ENCODE measurements around the gene INPP5A. TPM values are rescaled to one million over a fixed set of nuclear protein-coding genes. Genes with fewer than 3 reads are reported as not detected.
"Not testable (repeated sequence)": the region's sequence is repeated elsewhere in the genome, so short reads cannot be mapped to it uniquely, and the experiment has no call there.

The INPP5A gene
- total RNA-seq, 3 donors from 2014 or later: 5.8 to 8.8 (median 6.9) TPM

GRCh38 chr10:132698761-132699391, 161.3 kb downstream of the INPP5A start:
- Mint-ChIP-seq H3K4me1 (ENCODE audit: low read depth) (no peaks in the 10 kb centered on the region), H3K27me3 (ENCODE audit: low read depth) (no peaks in the 10 kb centered on the region), H3K9me3 (peaks cover 13% of the 10 kb centered on the region), H3K4me3 (no peak overlapping the region), H3K36me3 (ENCODE audit: insufficient read depth) (peaks cover 17% of the 10 kb centered on the region)
- no peak for DNase-seq
- ATAC-seq: no peak

GRCh38 chr10:132699411-132700155, 162.0 kb downstream of the INPP5A start:
- DNase-seq: no peak
- Mint-ChIP-seq H3K4me3 (no peak overlapping the region), H3K27me3 (ENCODE audit: low read depth) (no peaks in the 10 kb centered on the region), H3K4me1 (ENCODE audit: low read depth) (no peaks in the 10 kb centered on the region), H3K36me3 (ENCODE audit: insufficient read depth) (peaks cover 18% of the 10 kb centered on the region), H3K9me3 (peaks cover 6% of the 10 kb centered on the region)
- no peak for ATAC-seq

GRCh38 chr10:132700156-132701098, 162.8 kb downstream of the INPP5A start:
- ATAC-seq (no peak), DNase-seq (no peak)
- Mint-ChIP-seq H3K9me3 (peaks cover 2% of the 10 kb centered on the region), H3K4me3 (no peak overlapping the region), H3K4me1 (ENCODE audit: low read depth) (no peaks in the 10 kb centered on the region), H3K36me3 (ENCODE audit: insufficient read depth) (peaks cover 21% of the 10 kb centered on the region), H3K27me3 (ENCODE audit: low read depth) (no peaks in the 10 kb centered on the region)

GRCh38 chr10:132701099-132701845, 163.7 kb downstream of the INPP5A start:
- ATAC-seq (no peak), DNase-seq (no peak)
- Mint-ChIP-seq H3K27me3 (ENCODE audit: low read depth) (no peaks in the 10 kb centered on the region), H3K9me3 (peaks cover 10% of the 10 kb centered on the region), H3K36me3 (ENCODE audit: insufficient read depth) (peaks cover 29% of the 10 kb centered on the region), H3K4me3 (no peak overlapping the region), H3K4me1 (ENCODE audit: low read depth) (no peaks in the 10 kb centered on the region)

GRCh38 chr10:132701846-132702190, 164.2 kb downstream of the INPP5A start:
- Mint-ChIP-seq H3K27me3 (ENCODE audit: low read depth) (no peaks in the 10 kb centered on the region), H3K9me3 (peaks cover 12% of the 10 kb centered on the region), H3K4me3 (no peak overlapping the region), H3K36me3 (ENCODE audit: insufficient read depth) (peaks cover 35% of the 10 kb centered on the region), H3K4me1 (ENCODE audit: low read depth) (no peaks in the 10 kb centered on the region)
- ATAC-seq: no peak
- no peak for DNase-seq

- peaks cover 39% of the 10 kb centered on the region for H3K36me3 Mint-ChIP-seq (ENCODE audit: insufficient read depth)
- DNase-seq (no peak), ATAC-seq (no peak)
- H3K9me3 Mint-ChIP-seq: peaks cover 12% of the 10 kb centered on the region
- H3K4me1 Mint-ChIP-seq (ENCODE audit: low read depth): no peaks in the 10 kb centered on the region
- no peak overlapping the region for H3K4me3 Mint-ChIP-seq
- H3K27me3 Mint-ChIP-seq (ENCODE audit: low read depth): no peaks in the 10 kb centered on the region
These were observed 165.2 kb downstream of the INPP5A start for GRCh38 chr10:132702601-132703418.

GRCh38 chr10:132703419-132704007, 165.9 kb downstream of the INPP5A start:
- no peak for DNase-seq
- no peak for ATAC-seq

GRCh38 chr10:132704008-132704814, 166.6 kb downstream of the INPP5A start:
- ATAC-seq (no peak), DNase-seq (no peak)
- H3K36me3 Mint-ChIP-seq (ENCODE audit: insufficient read depth): peaks cover 34% of the 10 kb centered on the region
- H3K27me3 Mint-ChIP-seq (ENCODE audit: low read depth): no peaks in the 10 kb centered on the region
- peaks cover 12% of the 10 kb centered on the region for H3K9me3 Mint-ChIP-seq
- H3K4me1 Mint-ChIP-seq (ENCODE audit: low read depth): no peaks in the 10 kb centered on the region
- H3K4me3 Mint-ChIP-seq: no peak overlapping the region

More at GRCh38 chr10:132703419-132704007, 165.9 kb downstream of the INPP5A start:
- Mint-ChIP-seq H3K4me3 (no peak overlapping the region), H3K36me3 (ENCODE audit: insufficient read depth) (peaks cover 35% of the 10 kb centered on the region), H3K9me3 (peaks cover 12% of the 10 kb centered on the region), H3K27me3 (ENCODE audit: low read depth) (no peaks in the 10 kb centered on the region), H3K4me1 (ENCODE audit: low read depth) (no peaks in the 10 kb centered on the region)

GRCh38 chr10:132704815-132705064, 167.2 kb downstream of the INPP5A start:
- not testable (repeated sequence) for H3K27me3 Mint-ChIP-seq (ENCODE audit: low read depth); ATAC-seq; H3K4me1 Mint-ChIP-seq (ENCODE audit: low read depth); DNase-seq; H3K4me3 Mint-ChIP-seq
- Mint-ChIP-seq H3K36me3 (ENCODE audit: insufficient read depth) (peaks cover 34% of the 10 kb centered on the region), H3K9me3 (peaks cover 12% of the 10 kb centered on the region)

- Mint-ChIP-seq H3K27me3 (ENCODE audit: low read depth) (no peaks in the 10 kb centered on the region), H3K9me3 (peaks cover 12% of the 10 kb centered on the region), H3K4me1 (ENCODE audit: low read depth) (no peaks in the 10 kb centered on the region), H3K36me3 (ENCODE audit: insufficient read depth) (peaks cover 34% of the 10 kb centered on the region), H3K4me3 (no peak overlapping the region)
- ATAC-seq (no peak), DNase-seq (no peak)
These were observed 167.6 kb downstream of the INPP5A start for GRCh38 chr10:132705173-132705572.

- no peak for ATAC-seq
- H3K9me3 Mint-ChIP-seq: peaks cover 12% of the 10 kb centered on the region
These were observed 168.4 kb downstream of the INPP5A start for GRCh38 chr10:132705943-132706342.

GRCh38 chr10:132706701-132707100, 169.1 kb downstream of the INPP5A start:
- H3K4me1 Mint-ChIP-seq (ENCODE audit: low read depth): no peaks in the 10 kb centered on the region
- H3K27me3 Mint-ChIP-seq (ENCODE audit: low read depth): no peaks in the 10 kb centered on the region

More at GRCh38 chr10:132705943-132706342, 168.4 kb downstream of the INPP5A start:
- Mint-ChIP-seq H3K4me3 (no peak overlapping the region), H3K4me1 (ENCODE audit: low read depth) (no peaks in the 10 kb centered on the region), H3K36me3 (ENCODE audit: insufficient read depth) (peaks cover 33% of the 10 kb centered on the region), H3K27me3 (ENCODE audit: low read depth) (no peaks in the 10 kb centered on the region)
- no peak for DNase-seq

More at GRCh38 chr10:132706701-132707100, 169.1 kb downstream of the INPP5A start:
- DNase-seq (no peak), ATAC-seq (no peak)
- H3K9me3 Mint-ChIP-seq: peaks cover 12% of the 10 kb centered on the region
- peaks cover 33% of the 10 kb centered on the region for H3K36me3 Mint-ChIP-seq (ENCODE audit: insufficient read depth)
- no peak overlapping the region for H3K4me3 Mint-ChIP-seq
